Endothelial cell of umbilical vein (primary cell): ENCODE results near the gene STIM1. TPM values are rescaled to one million over a fixed set of nuclear protein-coding genes. Genes with fewer than 3 reads are reported as not detected.
A peak's percentile ranks its signal among the peaks of the same experiment; 100 is the strongest.

Experiments
- BruUV-seq: library from RNA; stranded (reverse); fragments of 400-500 nt; replicated peaks from 2 replicates; lab custom pipeline; 2021; lab: Mats Ljungman, UMichigan
- CTCF ChIA-PET: fragments of 300-600, 350-600 bp; sonication (Branson Sonifier 250); formaldehyde crosslinking; loops from one replicate; lab custom pipeline; 2021; ENCODE audit warnings: antibody characterized with exemption, inconsistent platforms; lab: Charles Lee
- POLR2A ChIA-PET: fragments of 300-600, 350-600 bp; sonication (Branson Sonifier 250); formaldehyde crosslinking; loops from one replicate; lab custom pipeline; 2021; ENCODE audit warnings: antibody characterized with exemption, inconsistent platforms; lab: Charles Lee
- DNase-seq: peaks from one replicate; pipeline ENCODE4 v3.0.0-alpha.2; 2011; ENCODE audit warnings: low read depth, low spot score
- FAIRE-seq: peaks from 2 replicates; lab custom pipeline; 2011; peaks lifted over from hg19 to GRCh38; lab: Jason Lieb, UNC
- H2AFZ ChIP-seq: 2 replicates; pipeline ENCODE4 v1.6.0; 2012; ENCODE audit warnings: low read depth, low read length, control low read depth, inconsistent platforms
- H3K27ac ChIP-seq: 2 replicates; pipeline ENCODE4 v1.5.1; 2011; ENCODE audit warnings: low read depth, mild to moderate bottlenecking, control low read depth, low read length, moderate library complexity; ENCODE audit not compliant: insufficient read depth
- H3K27me3 ChIP-seq, 2 experiments: 2 replicates each; pipeline versions ENCODE4 v1.6.0 to v1.6.1; 2011; ENCODE audit warnings: low read length in 2 of 2, mixed read lengths in 1 of 2; ENCODE audit not compliant: control insufficient read depth in 2 of 2, insufficient read depth in 2 of 2
- H3K36me3 ChIP-seq, 2 experiments: 2 replicates in 1 of 2; 3 replicates in 1 of 2; pipeline ENCODE4 v1.5.1; 2011; ENCODE audit warnings: low read length in 2 of 2, mild to moderate bottlenecking in 1 of 2, moderate library complexity in 1 of 2; ENCODE audit not compliant: control insufficient read depth in 2 of 2, insufficient read depth in 2 of 2; ENCODE audit errors: extremely low read depth in 1 of 2
- H3K4me1 ChIP-seq: 3 replicates; pipeline ENCODE4 v1.5.1; 2011; ENCODE audit warnings: mild to moderate bottlenecking, low read length; ENCODE audit not compliant: control insufficient read depth, insufficient read depth; ENCODE audit errors: extremely low read depth
- H3K4me2 ChIP-seq: 2 replicates; pipeline ENCODE4 v1.6.1; 2011; ENCODE audit warnings: low read length, control low read depth, mixed read lengths; ENCODE audit not compliant: insufficient read depth
- H3K4me3 ChIP-seq, 3 experiments: fragments of 200-600 bp in 1 of 3; sonication (generic), shearing (Covaris generic) in 1 of 3; replicated peaks in 1 of 3; 2 replicates each; pipeline ENCODE4 v1.5.1; 2011 to 2016; ENCODE audit warnings: control low read depth in 3 of 3, low read length in 3 of 3, mild to moderate bottlenecking in 2 of 3, inconsistent platforms in 1 of 3, low read depth in 1 of 3, moderate library complexity in 1 of 3; ENCODE audit not compliant: insufficient read depth in 1 of 3
- H3K79me2 ChIP-seq: 2 replicates; pipeline ENCODE4 v1.6.0; 2012; ENCODE audit warnings: low read length, inconsistent platforms; ENCODE audit not compliant: control insufficient read depth, insufficient read depth
- H3K9ac ChIP-seq: replicated peaks from 2 replicates; pipeline ENCODE3; 2011; ENCODE audit warnings: low read length, control low read depth; ENCODE audit not compliant: insufficient read depth; ENCODE audit errors: extremely low read depth
- H3K9me1 ChIP-seq: replicated peaks from 3 replicates; pipeline ENCODE4 v1.6.0; 2011; ENCODE audit warnings: mild to moderate bottlenecking, low read length; ENCODE audit not compliant: control insufficient read depth, insufficient read depth; ENCODE audit errors: extremely low read depth
- H3K9me3 ChIP-seq: replicated peaks from 2 replicates; pipeline ENCODE4 v1.5.1; 2012; ENCODE audit warnings: low read length, inconsistent platforms; ENCODE audit not compliant: control insufficient read depth, insufficient read depth
- H4K20me1 ChIP-seq: replicated peaks from 2 replicates; pipeline ENCODE3; 2011; ENCODE audit warnings: mild to moderate bottlenecking, low read length; ENCODE audit not compliant: control insufficient read depth, insufficient read depth; ENCODE audit errors: extremely low read depth
- EZH2 ChIP-seq: IDR thresholded peaks from 2 replicates; pipeline ENCODE4 v1.6.1; 2012; ENCODE audit warnings: borderline replicate concordance, low read depth, mild to moderate bottlenecking, moderate library complexity, low read length, inconsistent platforms; ENCODE audit not compliant: severe bottlenecking
- FOS ChIP-seq: IDR thresholded peaks from 2 replicates; pipeline ENCODE4 v1.6.1; 2011; ENCODE audit warnings: mild to moderate bottlenecking, low read length, moderate library complexity, borderline replicate concordance; ENCODE audit not compliant: insufficient read depth
- GATA2 ChIP-seq: IDR thresholded peaks from 2 replicates; pipeline ENCODE4 v1.7.0; 2011; ENCODE audit warnings: low read depth, mild to moderate bottlenecking, moderate library complexity, mixed read lengths, low read length; ENCODE audit not compliant: insufficient read length, insufficient read depth
- JUN ChIP-seq: IDR thresholded peaks from 2 replicates; pipeline ENCODE4 v1.6.1; 2011; ENCODE audit warnings: borderline replicate concordance, low read depth; ENCODE audit not compliant: insufficient read length, insufficient read depth
- MYC ChIP-seq: IDR thresholded peaks from one replicate; pipeline ENCODE4 v1.6.1; 2011; ENCODE audit warnings: mild to moderate bottlenecking, low read depth, low read length
- POLR2A ChIP-seq: IDR thresholded peaks from 2 replicates; pipeline ENCODE4 v1.6.1; 2012; ENCODE audit warnings: low read depth, mild to moderate bottlenecking, control low read depth, low read length
- POLR2AphosphoS5 ChIP-seq: IDR thresholded peaks from 2 replicates; pipeline ENCODE4 v1.6.1; 2012; ENCODE audit warnings: low read depth, mild to moderate bottlenecking, control low read depth, low read length, moderate library complexity; ENCODE audit not compliant: insufficient read depth
- dilution Hi-C: fragments of 300-500 bp; cut with MboI; formaldehyde crosslinking; loops from one replicate; pipeline ENCODE4 v1.15.0; 2019; ENCODE audit warnings: low sequenced_read_pairs; ENCODE audit not compliant: extremely low pct_ligation_motif_present
- intact Hi-C: fragments of 100-400 bp; cut with micrococcal nuclease; formaldehyde crosslinking; loops from one replicate; pipeline ENCODE4 v1.10.0; 2022
- polyA plus RNA-seq, 4 experiments: library from polyadenylated mRNA; depleted of rRNA in 3 of 4; stranded (reverse) in 3 of 4; unstranded in 1 of 4; fragments of >200 nt; gene quantifications; 2 replicates each; pipeline versions ENCODE4 v1.2.1 to v1.2.3, GENCODE V29; 2011 to 2012; ENCODE audit warnings: missing spikeins in 1 of 4
- total RNA-seq: library from RNA; stranded (reverse); gene quantifications from 2 replicates; pipeline ENCODE4 v1.2.3, GENCODE V29; 2021
- TF ChIP-seq, protein P1 (sequence below): IDR thresholded peaks from 2 replicates; pipeline ENCODE4 v1.6.1; 2011; ENCODE audit not compliant: insufficient read depth, insufficient read length
- TF ChIP-seq, protein P2 (sequence below), 2 donors: IDR thresholded peaks; 1 replicate in 1 of 2; 2 replicates in 1 of 2; pipeline ENCODE4 v1.5.1; 2011; ENCODE audit warnings: low read length in 2 of 2, mild to moderate bottlenecking in 2 of 2, moderate library complexity in 2 of 2, control low read depth in 1 of 2, inconsistent platforms in 1 of 2, low read depth in 1 of 2; ENCODE audit not compliant: insufficient read depth in 1 of 2; ENCODE audit errors: extremely low read depth in 1 of 2

Gene STIM1
- total and polyA plus RNA-seq, 2 donors (not counting 3 experiments of a cell fraction or from before 2014, with no cell fraction given) = 32.7 to 33.4 TPM

- dilution Hi-C loops = no loop called here
- Histone ChIP-seq H3K9ac (no peak overlapping the region), H4K20me1 (no peaks in the 10 kb centered on the region), H3K4me3 (no peak overlapping the region), H3K79me2 (peaks cover 9% of the 10 kb centered on the region), H3K4me2 (no peak overlapping the region), H3K4me1 (peaks cover 20% of the 10 kb centered on the region), H2AFZ (no peak overlapping the region), H3K27me3 (no peaks in the 10 kb centered on the region), H3K36me3 (no peaks in the 10 kb centered on the region), H3K9me1 (no peaks in the 10 kb centered on the region), H3K27ac (peak overlapping the region; percentile 12), H3K9me3 (no peaks in the 10 kb centered on the region)
- TF ChIP-seq POLR2AphosphoS5 (no peak), MYC (no peak), JUN (no peak), POLR2A (no peak)
- TF ChIP-seq, protein P1, sequence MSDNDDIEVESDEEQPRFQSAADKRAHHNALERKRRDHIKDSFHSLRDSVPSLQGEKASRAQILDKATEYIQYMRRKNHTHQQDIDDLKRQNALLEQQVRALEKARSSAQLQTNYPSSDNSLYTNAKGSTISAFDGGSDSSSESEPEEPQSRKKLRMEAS = no peak
- DNase-seq = no peak
- POLR2A ChIA-PET = no interaction called here
- CTCF ChIA-PET = interaction anchor here (1.0 to 2.3 kb wide), 8 partner anchors 11 to 193 kb away, joined by 3 to 13 read pairs (median 7); partner anchors contain the start of gene STIM1
- no peak for FAIRE-seq
- intact Hi-C loops = no loop called here
- BruUV-seq = no TSS peak
Observed at GRCh38 chr11:3879216-3879966, 23.9 kb downstream of the STIM1 start.

DNA sequence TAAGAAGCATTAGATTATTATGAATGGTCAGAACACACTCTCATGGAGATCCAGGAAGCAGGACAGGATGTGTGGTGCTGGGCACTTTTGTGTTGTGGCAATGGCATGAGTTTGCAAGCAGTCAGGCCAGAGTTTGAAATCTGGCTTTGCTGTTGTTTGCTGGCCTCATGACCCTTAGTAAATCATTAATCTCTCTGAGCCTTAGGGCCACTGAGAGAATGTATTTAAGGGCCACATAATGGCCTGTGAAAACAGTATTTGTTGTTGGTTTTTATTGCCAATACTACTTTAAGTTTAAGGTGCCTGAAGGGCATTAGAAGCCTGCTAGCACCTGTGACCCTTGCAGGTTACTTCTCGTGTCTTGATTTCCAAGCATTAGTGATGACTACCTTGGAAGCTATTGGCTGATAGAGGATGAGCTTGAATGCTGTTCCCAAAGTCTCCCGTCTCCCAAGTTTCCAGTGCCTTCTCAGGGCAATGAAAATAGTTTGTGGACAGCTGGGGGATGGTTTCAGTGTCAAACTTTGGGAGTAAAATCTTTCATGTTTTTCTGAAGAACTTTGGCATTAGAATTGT, 24.6 kb downstream of the STIM1 start:
- FAIRE-seq = peak; percentile 72
- H3K9ac ChIP-seq = no peak overlapping the region
- ChIA-PET POLR2A (no interaction called here), CTCF (interaction anchor here (1.1 to 1.5 kb wide), 7 partner anchors 8 to 39 kb away, joined by 4 to 13 read pairs (median 5); partner anchors contain the start of genes RHOG and STIM1)
- dilution Hi-C loops (no loop called here), intact Hi-C loops (loop anchor here (1.0 kb wide), 1 partner anchor 14 kb away; no protein-coding TSS in a partner anchor)
- no peak for TF ChIP-seq JUN
- TF ChIP-seq MYC = no peak
- TF ChIP-seq FOS = no peak
- no peak for TF ChIP-seq POLR2AphosphoS5
- TF ChIP-seq, protein P2, sequence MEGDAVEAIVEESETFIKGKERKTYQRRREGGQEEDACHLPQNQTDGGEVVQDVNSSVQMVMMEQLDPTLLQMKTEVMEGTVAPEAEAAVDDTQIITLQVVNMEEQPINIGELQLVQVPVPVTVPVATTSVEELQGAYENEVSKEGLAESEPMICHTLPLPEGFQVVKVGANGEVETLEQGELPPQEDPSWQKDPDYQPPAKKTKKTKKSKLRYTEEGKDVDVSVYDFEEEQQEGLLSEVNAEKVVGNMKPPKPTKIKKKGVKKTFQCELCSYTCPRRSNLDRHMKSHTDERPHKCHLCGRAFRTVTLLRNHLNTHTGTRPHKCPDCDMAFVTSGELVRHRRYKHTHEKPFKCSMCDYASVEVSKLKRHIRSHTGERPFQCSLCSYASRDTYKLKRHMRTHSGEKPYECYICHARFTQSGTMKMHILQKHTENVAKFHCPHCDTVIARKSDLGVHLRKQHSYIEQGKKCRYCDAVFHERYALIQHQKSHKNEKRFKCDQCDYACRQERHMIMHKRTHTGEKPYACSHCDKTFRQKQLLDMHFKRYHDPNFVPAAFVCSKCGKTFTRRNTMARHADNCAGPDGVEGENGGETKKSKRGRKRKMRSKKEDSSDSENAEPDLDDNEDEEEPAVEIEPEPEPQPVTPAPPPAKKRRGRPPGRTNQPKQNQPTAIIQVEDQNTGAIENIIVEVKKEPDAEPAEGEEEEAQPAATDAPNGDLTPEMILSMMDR (IDR thresholded peaks at IDR 0.05; ENCODE audit: extremely low read depth in 1 of 2, insufficient read depth in 1 of 2, low read depth in 1 of 2, low read length in 2 of 2) = no peak
- no peak for TF ChIP-seq POLR2A
- no peak for TF ChIP-seq EZH2
- TF ChIP-seq, protein P1 = no peak
- no peak for TF ChIP-seq GATA2
- peak; percentile 64 for DNase-seq
- H3K36me3 ChIP-seq = no peaks in the 10 kb centered on the region
- H3K9me3 ChIP-seq = no peaks in the 10 kb centered on the region
- no peak overlapping the region for H3K4me3 ChIP-seq
- peak overlapping the region; percentile 6 for H3K4me2 ChIP-seq
- BruUV-seq = no TSS peak
- H3K27ac ChIP-seq = peak overlapping the region; percentile 50
- H3K4me1 ChIP-seq = peaks cover 20% of the 10 kb centered on the region
- no peaks in the 10 kb centered on the region for H3K27me3 ChIP-seq
- H3K9me1 ChIP-seq = no peaks in the 10 kb centered on the region
- H2AFZ ChIP-seq = no peak overlapping the region
- H4K20me1 ChIP-seq = no peaks in the 10 kb centered on the region
- peaks cover 9% of the 10 kb centered on the region for H3K79me2 ChIP-seq
